Measurements from ENCODE around the gene UNC5B.

DNA sequence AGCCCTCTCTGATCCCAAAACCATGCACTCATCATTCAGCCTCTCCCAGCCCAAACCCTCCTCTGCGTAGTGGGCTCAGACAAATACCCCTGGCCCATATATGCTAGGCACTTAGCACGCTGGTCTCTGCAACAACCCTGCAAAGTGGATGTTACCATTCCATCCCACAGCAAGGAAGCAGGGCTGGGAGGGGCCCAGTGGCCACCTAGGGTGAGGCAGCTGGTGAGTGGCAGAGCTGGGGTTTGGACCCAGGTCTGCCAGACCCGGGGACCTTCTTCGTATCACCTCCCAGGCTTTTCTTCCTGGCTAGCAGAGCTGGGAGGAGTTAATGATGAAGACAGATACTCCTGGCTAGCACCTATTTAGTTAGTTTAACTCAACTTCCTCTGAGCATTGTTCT, 73.6 kb downstream of the UNC5B start:
- TF ChIP-seq, protein P1, sequence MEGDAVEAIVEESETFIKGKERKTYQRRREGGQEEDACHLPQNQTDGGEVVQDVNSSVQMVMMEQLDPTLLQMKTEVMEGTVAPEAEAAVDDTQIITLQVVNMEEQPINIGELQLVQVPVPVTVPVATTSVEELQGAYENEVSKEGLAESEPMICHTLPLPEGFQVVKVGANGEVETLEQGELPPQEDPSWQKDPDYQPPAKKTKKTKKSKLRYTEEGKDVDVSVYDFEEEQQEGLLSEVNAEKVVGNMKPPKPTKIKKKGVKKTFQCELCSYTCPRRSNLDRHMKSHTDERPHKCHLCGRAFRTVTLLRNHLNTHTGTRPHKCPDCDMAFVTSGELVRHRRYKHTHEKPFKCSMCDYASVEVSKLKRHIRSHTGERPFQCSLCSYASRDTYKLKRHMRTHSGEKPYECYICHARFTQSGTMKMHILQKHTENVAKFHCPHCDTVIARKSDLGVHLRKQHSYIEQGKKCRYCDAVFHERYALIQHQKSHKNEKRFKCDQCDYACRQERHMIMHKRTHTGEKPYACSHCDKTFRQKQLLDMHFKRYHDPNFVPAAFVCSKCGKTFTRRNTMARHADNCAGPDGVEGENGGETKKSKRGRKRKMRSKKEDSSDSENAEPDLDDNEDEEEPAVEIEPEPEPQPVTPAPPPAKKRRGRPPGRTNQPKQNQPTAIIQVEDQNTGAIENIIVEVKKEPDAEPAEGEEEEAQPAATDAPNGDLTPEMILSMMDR (IDR thresholded peaks at IDR 0.05) = no peak
- no peak for TF ChIP-seq POLR2A (IDR thresholded peaks at IDR 0.05)

Data from sigmoid colon (tissue), 3 donors.